GM19467 (cell line): ENCODE results near the gene EP400.
A peak's percentile ranks its signal among the peaks of the same experiment; 100 is the strongest.
"Not testable (repeated sequence)": the region's sequence is repeated elsewhere in the genome, so short reads cannot be mapped to it uniquely, and the experiment has no call there.

Experiments used
- ATAC-seq: cut with Tn5 transposase; IDR thresholded peaks from one replicate; pipeline ENCODE4 v1.9.1; 2021; ENCODE audit warnings: mild to moderate bottlenecking, moderate library complexity; ENCODE audit not compliant: unreplicated experiment

Gene EP400

DNA sequence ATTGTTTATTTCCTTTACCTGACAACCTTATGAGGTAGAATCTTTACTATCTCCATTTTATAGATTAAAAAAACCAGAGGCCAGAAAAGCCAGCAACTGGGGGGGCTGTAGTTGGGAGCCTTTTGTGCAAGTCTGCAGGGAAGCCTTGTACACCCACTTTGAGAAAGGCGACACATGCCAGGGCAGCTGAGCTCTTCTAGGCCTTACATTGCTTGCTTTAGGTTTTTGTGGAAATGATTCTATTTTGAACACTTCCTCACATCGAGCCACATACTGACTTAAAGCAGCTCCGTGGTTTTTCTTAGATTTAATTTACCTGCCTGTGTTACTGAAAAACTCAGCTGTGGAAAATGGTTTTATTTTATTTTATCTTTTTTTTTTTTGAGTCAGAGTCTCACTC is 34.6 kb downstream of the EP400 start:
- ATAC-seq = no peak

DNA sequence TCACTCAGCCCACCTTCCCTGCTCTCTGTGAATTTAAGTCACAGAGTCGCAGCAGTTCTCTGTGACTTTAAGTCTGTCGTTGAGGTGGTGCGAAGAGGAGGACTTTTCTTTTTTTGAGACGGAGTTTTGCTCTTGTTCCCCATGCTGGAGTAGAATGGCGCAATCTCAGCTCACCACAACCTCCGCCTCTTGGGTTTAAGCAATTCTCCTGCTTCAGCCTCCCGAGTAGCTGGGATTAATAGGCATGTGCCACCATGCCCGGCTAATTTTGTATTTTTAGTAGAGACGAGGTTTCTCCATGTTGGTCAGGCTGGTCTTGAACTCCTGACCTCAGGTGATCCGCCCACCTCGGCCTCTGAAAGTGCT is 35.8 kb downstream of the EP400 start:
- not testable (repeated sequence) for ATAC-seq

DNA sequence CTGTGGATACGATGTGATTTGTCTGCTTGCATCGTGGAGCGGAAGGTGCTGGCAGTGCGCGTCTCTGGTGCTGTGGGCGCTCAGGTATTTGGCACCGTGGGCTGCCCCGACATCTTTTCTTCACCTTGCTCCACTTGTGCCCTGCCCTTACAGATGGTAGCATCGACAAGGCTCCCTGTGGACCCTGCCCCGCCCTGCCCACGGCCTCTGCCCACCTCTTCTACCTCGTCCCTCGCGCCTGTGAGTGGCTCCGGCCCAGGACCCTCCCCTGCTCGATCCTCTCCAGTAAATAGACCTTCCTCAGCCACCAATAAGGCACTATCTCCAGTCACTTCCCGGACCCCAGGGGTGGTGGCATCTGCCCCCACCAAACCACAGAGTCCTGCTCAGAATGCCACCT is 36.6 kb downstream of the EP400 start:
- ATAC-seq = no peak

DNA sequence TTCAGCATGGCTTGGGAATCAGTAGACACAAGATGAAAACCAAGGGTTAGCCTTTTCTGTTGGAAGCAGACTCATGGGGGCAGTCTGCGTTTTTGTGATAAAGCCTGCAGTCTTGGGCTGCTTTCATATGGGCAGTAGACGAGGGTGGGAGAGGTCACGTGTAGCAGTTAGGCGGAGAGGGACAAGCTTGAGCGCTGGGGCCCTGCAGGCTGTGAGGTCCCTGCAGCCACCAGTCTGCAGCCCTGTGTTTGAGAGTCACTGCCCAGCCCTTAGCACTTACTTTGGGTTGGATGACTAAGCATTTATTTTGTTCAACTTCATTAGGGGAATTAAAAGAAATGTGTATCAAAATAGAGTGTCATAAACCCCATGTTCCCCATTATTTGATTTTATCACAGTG is 37.2 kb downstream of the EP400 start:
- ATAC-seq = no peak

DNA sequence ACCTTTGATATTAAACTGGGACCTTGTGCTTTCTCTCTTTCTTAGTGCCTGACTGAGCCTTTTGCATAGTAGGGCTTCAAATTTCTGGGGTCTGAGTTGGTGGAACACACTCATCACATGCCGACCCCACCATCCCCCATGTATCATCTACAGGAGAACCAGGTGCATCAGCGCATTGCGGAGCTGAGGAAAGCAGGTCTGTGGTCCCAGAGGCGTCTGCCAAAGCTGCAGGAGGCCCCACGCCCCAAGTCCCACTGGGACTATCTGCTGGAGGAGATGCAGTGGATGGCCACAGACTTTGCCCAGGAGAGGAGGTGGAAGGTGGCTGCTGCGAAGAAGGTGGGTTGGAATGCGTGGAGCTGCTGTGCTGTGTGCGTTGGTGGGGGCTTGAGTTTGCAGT is 37.8 kb downstream of the EP400 start:
- ATAC-seq = no peak

DNA sequence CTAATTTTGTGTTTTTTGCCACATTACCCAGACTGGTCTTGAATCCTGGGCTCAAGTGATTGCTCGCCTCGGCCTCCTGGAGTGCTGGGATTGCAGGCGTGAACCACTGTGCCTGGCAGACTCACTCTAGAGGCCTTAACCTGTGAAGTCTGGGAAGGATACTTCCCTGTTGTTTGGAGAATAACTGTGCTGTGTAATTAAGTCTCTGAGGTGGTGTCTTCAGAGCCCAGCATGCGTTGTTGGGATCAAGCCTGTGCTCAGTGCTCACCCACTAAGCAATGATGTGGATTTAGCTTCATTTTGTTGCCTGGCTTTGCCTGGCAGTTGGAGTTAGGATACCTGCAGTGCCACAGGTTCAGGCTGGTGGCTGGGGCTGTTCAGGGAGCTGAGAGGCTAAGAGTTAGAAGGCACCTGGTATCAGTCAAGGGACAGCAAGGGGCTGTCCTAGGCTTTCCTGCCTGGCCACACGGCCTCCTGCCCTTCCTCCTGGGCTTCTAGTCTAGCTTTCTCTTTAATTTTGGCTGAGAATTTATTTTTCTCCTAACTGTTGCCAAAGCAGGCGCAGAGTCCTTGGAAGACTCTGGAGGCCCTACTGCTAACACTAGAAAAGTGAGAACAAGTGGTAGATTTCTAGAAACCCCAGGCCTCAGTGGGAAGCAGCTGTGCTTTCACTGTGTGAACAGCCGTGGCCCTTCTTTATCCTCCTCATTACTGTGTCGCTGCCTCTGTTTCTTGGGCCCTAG is 38.5 kb downstream of the EP400 start:
- no peak for ATAC-seq

DNA sequence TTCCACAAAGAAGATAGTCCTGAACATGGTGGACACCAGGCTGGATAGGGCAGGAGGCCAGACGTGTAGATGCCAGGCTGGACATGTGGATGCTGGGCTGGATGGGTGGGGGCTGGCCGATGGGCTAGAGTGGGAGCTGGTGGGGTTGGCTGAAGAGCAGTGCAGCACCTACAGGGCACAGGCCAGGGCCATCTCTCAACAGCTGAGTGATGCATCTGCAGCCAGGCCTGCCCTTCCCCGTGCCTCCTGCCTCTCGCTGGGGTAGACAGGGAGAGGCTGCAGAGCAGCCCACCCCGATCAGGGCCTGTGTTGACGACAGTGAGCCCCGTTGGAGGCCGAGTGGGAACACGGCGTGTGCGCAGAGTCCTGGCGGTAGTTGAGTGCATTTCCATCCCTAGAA is 39.3 kb downstream of the EP400 start:
- no peak for ATAC-seq

DNA sequence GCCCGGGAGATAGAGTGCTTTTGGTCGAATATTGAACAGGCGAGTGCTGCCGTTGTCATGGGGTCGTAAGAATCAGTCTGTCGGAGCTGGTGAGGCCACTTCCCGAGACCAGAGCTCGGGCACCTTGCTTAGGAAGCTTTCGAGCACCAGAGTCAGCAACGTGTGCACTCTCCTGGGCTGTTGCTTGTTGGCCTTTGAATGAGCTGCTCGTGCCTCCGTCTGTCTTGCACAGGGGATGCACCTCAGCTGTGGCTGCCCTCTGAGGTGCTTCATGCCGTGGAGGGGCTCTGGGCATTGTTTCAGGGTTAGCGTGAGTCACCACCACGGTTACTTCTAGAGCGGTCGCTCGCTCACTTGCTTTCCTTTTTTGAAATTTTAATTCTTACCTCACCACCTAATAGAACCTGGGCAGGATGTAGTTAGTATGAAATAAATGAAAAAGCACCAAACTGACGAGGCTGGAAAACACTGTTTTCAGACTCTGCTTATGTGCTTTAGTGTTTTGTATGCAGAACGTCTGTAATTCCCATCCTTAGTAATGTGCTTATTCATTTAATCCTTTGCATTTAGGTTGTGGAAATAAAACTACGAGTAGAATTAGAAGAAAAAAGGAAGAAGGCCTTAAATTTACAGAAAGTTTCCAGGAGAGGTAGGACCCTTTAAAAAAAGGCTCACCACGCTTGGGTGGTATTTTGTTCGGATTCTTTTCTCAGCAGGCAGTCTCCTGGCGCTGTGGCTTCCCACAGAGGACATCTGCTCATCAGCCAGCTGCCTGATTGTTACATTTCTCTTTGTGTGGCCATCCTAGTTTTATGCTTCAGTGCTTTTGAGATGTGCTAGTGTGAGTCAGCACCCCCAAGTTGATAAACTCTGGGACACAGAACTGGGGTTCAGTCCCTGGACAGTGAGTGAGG is 40.6 kb downstream of the EP400 start:
- ATAC-seq = no peak

DNA sequence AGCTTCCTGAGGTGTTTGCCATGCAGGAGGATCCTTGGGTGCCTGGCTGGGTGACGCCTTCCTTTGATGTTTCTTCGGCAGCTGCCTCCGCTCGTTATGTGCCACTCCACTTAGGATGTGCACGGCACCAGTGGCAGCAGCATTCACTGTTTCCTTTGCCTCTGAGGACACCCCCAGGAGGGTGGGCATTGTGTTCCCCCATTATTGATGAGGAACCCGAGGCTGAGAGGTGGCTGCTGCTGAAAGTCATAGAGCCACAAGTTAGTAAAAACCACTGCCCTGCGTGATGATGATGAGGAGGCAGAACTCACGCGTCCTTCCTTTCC is 41.2 kb downstream of the EP400 start:
- no peak for ATAC-seq

DNA sequence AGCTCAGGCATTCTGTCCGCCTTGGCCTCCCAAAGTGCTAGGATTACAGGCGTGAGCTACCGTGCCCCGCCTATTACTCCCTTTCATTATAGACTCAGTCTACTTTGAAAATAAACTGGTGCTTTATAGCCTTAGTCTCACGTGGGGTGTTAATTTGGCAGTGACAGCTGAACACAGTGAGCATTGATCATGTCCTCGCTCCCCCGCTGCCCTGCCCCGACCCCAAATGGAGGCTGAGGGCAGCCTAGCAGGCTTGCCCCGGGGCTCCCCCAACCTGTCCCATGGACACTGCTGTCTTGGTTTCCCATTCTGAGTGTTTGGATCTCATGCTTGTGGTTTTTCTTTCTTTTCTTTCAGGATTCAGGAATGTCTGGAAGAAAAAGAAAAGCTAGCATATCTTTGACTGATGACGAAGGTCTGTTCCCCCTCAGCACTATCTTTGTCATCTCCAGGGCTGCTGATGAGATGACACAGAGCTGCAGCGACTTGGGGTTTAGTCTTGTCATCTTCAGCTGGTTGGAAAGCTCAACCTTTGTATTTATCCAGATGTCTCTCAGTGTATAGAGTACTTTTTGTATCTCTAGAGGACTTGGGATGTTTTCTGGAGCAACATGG is 42.2 kb downstream of the EP400 start:
- no peak for ATAC-seq

DNA sequence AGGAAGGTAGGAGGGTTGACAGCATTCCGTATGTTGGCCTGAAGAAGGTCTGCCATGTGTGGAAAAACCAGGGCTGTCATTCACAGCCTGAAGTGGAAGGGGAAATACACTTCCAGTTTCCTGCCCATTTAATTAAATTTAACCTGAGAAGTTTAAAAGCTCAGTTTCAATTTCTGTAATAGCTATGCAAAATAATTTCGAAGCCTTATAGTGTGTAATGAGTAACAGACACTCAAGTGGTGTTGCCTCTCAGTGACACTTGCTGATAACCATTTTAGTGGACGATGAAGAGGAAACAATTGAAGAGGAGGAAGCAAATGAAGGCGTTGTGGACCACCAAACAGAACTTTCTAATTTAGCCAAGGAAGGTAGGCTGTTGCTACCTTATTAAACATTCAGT is 44.8 kb downstream of the EP400 start:
- peak; percentile 85 for ATAC-seq

DNA sequence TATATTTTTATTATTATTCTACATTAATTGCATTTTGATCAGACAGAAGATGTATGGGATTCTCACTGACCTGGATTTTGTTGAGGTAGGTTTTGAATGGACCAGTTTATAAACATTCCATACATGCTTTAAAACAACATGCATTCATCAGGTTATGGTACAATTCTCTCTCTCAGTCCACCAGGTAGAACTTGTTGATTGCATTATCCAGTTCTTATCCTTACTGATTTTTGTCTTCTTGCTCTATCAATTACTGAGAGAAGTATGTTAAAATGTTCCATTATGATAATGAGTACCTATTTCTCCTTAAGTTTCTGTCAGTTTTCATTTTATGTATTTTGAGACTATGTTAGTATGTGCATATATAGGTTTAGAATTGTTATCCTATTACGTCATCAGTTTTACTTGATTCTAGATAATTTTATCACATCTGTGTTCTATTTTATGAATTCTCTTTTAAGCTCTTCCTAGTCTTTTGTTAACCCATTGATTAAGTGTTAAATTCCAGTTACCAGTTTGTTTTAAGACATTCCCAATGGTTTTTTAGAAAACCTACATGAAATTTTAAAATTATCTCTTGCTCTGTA is 50.6 kb downstream of the EP400 start:
- no peak for ATAC-seq

DNA sequence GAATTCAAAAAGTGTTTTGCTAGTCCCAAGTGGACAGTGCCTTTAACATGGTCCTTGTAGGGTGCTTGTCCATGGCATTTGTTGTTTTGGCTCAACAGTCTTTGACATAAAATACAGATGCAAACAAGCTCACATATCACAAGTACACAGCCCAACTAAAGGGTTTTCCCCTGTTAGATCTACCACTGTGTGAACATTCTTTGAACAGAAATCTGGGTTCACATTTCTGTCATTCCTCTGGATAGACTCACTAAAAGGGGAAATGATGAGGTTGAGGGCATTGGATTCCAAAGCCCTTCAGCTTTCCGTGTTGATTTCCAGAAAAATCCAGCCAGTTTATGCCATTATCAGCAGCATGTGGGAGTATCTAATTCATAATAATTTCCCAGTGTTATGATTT is 54.1 kb downstream of the EP400 start:
- no peak for ATAC-seq

DNA sequence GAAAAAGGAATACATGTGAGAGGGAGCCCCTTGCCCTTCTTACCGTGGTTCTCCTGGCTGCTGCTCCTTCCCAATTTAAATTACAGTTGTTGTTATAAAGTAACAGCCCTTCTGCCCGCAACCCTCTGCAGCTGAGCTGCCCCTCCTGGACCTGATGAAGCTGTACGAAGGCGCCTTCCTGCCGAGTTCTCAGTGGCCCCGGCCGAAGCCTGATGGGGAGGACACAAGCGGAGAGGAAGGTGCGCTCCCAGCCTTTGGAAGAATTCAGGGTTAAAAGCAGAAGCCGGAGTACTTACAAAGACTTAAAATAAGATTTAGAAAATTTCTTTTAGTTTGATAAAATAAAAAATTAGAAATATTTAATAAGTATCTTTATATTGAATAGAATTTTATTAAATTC is 55.2 kb downstream of the EP400 start:
- ATAC-seq = no peak

DNA sequence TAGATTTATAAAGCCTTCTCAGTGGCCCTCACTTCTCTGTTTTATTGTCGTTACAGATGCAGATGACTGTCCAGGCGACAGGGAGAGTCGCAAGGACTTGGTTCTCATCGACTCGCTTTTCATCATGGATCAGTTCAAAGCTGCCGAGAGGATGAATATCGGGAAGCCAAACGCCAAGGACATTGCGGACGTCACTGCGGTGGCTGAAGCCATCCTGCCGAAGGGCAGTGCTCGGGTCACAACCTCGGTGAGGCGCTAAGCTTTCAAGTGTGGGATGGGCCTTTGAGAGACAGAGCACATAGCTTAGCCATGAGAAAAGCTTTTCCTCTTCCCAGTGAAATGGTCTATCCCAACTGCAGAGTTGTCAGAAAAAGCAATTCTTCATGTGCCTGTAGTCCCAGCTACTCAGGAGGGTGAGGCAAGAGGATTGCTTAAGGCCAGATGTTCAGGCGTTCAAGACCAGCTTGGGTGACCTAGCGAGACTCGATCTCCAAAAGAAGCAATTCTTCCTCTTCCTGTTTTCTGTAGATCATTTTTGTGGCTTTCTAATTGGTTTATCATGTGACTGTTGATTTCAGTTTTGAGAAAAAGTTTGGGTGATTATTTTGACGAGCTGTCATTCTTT is 56.4 kb downstream of the EP400 start:
- no peak for ATAC-seq

DNA sequence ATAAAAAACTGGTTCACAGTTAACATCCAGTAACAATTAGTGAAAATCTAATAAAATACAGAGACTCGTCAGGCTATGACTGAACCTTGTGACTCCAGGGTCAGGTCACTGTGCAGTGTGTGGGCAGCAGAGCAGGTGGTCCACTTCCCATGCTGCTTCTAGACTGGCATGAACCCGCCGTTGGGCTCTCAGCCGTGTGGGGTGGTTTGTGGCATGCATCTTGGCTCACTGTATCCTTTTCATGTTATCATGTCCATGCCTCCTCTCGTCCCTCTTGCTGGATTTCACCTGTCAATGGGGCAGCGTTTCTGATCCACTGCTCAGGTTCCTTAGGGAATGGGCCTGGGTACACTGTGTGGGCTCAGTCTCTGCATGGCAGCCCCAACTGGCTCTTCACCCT is 57.3 kb downstream of the EP400 start:
- no peak for ATAC-seq

DNA sequence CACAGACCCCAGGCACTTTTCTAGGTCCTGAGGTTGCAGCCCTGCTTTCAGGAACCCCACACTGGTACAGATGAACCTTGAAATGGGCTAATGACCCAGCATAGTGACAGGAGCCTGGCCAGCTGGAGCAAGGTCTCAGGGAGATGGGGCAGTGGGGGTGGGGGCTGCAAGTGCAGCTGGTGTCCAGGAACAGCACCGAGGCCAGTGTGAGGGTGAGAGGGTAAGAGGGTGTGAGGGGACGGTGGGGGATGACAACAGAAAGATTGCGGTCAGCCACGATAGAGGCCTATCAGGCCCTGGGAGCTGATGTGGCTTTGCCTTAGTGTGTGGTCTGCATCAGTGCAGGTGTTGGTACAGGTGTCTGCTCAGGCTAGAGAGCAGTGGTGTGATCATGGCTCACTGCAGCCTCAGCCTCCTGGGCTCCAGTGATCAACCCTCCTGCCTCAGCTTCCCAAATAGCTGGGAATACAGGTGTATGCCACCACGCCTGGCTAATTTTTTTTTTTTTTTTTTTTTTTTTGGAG is 59.7 kb downstream of the EP400 start:
- no peak for ATAC-seq

DNA sequence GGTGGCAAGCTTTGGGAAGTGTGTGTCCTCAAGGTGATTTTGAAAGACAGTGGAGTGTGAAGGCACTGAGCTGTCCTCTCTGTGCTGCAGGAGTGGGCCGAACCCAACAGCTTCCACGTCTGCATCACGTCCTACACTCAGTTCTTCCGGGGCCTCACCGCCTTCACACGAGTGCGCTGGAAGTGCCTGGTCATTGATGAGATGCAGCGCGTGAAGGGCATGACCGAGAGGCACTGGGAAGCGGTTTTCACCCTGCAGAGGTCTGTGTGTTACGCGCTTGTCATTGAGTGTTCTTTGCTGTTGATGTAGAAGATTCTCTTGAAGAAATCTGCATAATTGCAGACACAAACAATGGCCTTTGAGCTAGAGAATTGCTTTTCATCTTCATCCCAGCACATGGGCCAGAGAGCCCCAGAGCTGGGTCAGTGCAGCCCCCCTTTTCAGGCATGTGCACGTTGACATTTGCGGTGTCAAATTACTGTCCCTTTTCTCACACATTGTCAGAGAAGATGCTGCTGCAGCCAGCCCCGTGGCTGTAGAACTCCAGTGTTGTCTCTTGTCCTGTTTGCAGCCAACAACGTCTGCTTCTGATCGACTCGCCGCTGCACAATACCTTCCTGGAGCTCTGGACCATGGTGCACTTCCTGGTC is 63.3 kb downstream of the EP400 start:
- no peak for ATAC-seq

DNA sequence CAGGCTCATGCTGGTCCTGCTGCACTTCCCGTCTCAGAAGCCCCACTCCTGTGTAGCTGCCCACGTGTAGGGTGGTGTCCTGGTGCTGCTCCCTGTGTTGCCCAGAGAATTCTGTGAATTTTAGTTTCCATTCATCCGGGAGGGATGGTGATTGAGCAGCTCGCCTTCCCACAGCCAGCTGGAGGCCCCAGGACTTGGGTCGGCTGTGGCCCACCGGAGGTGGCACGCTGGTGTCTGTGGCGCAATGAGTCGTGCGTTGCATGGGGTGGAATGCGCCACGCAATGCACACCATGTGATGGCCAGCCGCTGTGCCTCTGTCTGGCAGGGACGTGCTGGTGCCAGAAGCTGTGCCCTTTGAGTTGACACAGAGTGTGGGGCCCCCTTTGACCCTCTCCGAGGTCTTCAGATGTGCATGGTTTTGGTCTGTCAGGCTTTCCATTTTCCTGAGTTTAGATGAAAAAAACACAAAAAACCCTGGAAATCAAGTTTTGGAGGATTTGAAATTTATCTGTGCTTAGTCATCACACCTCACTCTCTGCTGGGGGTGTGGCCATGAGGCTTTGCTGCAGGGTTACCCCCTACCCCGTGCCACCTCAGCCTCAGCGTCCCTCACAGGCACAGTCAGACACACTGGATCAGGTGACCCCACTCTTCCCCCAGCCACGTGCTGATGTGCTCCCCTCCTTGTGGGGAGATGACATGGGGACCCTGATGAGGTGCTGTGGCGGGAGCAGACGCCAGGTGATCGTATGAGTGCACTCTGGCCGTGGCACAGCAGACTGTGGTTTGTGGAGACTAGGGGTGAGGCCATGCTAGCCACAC is 64.6 kb downstream of the EP400 start:
- no peak for ATAC-seq

DNA sequence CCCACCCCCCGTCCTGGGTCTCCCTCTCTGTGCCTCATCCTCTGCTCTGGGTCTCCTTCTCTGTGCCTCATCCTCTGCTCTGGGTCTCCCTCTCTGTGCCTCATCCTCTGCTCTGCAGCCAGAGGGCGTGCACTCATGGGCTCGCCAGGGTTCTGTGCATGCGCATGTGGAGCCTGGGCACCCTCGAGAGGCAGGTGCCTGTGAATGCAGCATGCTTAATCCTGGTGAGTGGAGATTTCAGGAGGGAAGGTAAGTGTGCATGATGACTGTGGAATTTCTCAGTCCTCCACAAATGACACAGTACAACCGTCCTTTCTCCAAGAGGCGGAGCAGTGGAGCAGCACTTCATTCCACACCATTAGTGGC is 65.2 kb downstream of the EP400 start:
- no peak for ATAC-seq
